ENCODE data around the gene GMDS.

DNA sequence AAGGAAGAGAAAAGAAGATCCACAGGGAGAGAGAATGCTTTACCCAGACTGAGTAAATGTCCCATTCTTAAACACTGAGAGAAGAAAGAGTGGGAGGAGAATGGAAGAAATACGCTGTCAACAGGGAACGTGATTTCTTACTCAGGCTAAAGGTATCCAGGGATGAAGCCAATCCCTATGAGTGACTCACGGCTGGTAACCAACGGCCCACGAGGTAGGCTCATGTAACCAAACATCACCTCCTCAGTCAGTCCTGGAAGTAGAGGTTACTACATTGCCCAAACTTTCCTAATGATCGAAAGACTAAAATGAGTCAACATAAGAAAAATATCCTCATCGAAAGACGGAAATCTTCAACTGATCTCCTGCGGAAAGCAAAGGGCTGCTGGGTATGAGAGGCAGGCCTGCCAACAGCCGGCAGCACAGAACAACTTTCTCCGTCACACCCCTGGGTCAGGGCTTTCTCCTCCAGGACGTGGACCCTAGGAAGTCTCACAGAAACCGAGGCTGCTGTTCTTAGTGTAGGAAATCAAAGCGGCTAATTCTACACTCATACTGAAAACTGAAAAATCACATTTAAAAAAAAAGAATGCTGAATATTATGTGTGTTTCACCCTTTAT is 292.6 kb downstream of the GMDS start:
- TF ChIP-seq POLR2A (IDR thresholded peaks at IDR 0.05) = no peak
- TF ChIP-seq, protein P1, sequence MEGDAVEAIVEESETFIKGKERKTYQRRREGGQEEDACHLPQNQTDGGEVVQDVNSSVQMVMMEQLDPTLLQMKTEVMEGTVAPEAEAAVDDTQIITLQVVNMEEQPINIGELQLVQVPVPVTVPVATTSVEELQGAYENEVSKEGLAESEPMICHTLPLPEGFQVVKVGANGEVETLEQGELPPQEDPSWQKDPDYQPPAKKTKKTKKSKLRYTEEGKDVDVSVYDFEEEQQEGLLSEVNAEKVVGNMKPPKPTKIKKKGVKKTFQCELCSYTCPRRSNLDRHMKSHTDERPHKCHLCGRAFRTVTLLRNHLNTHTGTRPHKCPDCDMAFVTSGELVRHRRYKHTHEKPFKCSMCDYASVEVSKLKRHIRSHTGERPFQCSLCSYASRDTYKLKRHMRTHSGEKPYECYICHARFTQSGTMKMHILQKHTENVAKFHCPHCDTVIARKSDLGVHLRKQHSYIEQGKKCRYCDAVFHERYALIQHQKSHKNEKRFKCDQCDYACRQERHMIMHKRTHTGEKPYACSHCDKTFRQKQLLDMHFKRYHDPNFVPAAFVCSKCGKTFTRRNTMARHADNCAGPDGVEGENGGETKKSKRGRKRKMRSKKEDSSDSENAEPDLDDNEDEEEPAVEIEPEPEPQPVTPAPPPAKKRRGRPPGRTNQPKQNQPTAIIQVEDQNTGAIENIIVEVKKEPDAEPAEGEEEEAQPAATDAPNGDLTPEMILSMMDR (IDR thresholded peaks at IDR 0.05) = no peak

Data from vagina (tissue), 2 donors.